C4-2B (cell line): ENCODE data around the gene CR2.

Source experiments
- CTCF ChIP-seq: fragments of 450-650 bp; conservative IDR thresholded peaks from 2 replicates; pipeline ENCODE4 v1.5.1; 2017; ENCODE audit warnings: mild to moderate bottlenecking
- ZFX ChIP-seq: fragments of 450-650 bp; IDR thresholded peaks from 2 replicates; pipeline ENCODE4 v1.6.1; 2017

DNA sequence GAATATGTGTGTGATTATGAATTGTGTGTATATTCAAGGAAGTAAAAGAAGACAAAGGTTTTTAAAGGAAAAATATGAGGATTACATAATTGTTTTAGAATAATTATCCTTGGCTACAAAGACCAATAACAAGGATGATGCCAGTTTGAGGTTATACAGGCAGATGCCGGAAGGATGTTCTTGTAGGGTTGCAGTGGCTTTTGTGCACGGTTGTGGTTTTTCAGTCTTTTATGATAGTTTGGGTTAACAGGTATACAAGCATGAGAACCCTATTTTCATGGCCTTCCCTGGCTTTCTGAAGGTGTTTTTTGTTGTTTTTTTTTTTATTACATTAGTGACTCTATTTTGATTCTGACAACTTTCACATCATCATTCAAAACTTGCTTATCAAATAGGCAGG lies 4.9 kb downstream of the CR2 start:
- TF ChIP-seq CTCF (no peak), ZFX (no peak)
